Putamen (tissue), 1 donor: ENCODE data around the gene ANKRD6.

ENCODE experiments used
- DNase-seq: peaks from one replicate; pipeline ENCODE4 v3.0.0-alpha.2; 2016; ENCODE audit warnings: low spot score

ANKRD6 gene

DNA sequence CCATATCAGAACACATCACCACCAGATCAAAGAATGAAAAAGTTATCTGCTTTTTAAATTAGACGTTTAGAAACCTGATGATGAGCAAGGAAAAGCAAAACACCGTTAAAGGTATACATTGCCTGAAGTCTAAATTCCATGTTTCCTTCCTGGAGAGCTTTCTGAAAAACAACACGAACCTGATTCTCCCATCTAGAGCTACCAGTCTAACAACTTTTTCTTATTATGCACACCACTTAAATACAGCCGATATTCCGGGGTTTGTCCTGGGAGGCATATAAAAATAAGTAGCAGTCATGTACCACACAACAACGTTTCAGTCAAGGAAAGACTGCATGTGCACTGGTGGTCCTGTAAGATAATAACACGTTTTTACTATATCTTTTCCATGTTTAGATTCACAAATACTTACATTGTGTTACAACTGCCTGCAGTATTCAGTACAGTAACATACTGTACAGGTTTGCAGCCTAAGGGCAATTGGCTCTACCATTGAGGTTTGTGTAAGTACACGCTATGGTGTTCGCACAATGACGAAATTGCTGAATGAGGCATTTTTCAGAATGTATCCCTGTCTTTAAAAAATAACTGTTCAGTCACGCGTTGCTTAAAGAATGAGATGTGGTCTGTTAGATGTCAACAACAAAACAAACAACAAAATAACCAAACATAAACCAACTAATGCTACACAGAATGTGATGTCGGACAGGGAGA, 224.7 kb downstream of the ANKRD6 start:
- DNase-seq: no peak

DNA sequence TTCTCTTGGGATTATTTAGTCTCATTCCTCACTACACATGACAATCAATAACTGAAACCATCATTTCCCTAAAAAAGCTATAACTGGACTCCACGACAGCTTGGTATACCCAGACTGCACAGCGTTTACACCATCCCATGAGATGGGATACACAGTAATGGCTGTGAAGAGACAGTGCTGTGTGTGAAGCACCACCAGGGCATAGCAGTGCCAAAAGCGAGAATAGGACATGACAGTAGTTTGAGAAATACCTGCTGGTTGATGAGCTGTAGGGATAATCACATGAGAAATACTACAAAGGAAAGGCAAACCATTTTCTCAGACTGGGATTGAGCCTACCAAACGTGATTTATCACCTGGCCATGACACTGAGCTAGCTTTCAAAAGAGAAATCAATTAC, 228.0 kb downstream of the ANKRD6 start:
- no peak for DNase-seq

DNA sequence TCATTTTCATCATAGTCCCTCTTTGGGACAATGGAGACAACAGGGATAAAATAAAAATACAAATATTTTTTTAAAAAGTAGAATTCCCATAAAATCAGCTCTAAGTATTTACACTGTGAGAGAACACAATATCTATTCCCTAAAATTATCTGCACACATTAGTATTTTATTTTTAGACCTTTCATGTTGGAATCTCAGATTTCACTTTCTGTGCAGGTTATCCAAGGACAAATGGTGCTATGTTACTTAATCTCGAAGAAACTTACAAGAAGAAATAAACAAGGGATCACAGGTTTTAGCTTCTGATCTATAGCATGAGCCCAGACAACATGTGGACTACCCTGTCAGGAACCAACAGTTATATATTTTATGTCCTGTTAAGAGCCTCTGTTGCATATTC, 228.6 kb downstream of the ANKRD6 start:
- no peak for DNase-seq

DNA sequence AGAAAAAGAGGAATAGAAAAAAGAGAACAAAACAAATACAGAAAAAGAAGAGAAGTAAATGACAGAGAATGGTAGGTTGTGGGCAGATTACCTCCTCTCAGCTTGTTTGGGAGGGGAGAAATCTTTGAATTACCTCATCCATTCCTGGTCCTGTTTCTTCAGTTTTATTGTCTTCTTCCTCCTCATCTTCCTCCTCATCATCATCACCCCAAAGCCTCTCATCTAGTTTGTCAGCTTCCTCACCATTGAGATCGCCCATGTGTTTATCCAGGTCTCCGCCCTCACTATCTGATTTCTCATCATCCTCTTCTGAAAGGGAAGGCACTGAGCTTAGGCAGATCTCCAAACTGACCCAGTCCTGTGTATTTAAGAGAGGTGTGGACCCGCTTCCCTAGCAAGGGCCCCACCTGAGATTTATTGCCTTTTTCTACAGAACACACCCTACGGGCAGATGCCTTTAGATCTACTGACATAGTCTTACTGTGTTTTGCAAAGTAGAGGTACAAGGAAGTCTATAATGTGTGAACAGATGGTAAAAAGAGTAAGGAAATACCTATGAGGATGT, 229.8 kb downstream of the ANKRD6 start:
- DNase-seq: no peak

DNA sequence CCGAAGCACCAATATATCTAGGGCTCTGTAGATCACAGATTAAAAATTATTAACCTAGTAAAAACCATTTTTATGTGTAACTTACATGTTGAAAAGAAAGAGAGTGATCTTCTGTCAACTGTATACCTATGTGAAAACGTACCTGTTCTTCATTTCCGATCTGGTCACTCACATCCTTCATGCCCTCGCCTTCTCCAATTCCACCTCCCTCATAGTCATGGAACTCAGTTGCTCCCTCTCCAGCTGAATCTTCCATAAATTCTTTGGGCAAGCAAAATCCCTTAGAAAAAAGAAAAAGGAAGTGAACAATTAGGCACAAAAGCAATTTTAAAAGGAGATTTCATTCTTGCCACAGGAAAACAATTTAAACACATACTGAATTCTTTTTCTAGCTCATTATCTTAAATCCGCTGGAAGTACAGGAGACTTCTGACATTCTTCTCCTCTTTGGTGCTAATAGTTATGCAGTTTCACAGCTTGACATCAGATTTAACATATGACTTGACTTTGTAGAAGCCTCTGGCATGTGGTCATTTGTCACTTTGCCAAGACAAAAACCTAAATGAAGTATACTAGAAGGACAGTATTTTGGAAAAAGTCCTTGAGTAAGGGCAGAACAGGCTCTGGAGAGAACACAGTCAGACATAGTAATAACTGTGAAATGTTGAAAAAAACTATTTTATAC, 235.1 kb downstream of the ANKRD6 start:
- DNase-seq: no peak

DNA sequence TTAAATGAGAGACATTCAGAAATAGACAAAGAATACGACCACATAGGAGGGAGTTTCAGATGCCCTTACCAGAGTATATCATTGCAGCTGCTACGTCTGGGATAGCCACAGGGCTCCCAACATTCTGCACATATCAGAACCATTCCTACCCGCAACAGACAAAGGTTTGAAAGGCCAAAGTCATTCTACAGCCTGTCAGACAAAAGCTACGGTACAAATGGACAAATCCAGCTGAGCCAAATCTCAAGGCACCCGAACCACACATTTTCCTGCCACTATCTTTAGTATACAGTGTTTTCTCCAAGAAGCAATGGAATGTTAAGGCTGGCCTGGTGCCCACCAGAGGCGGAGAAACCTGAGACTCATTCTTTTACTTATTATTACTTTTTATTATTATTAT, 236.1 kb downstream of the ANKRD6 start:
- no peak for DNase-seq

DNA sequence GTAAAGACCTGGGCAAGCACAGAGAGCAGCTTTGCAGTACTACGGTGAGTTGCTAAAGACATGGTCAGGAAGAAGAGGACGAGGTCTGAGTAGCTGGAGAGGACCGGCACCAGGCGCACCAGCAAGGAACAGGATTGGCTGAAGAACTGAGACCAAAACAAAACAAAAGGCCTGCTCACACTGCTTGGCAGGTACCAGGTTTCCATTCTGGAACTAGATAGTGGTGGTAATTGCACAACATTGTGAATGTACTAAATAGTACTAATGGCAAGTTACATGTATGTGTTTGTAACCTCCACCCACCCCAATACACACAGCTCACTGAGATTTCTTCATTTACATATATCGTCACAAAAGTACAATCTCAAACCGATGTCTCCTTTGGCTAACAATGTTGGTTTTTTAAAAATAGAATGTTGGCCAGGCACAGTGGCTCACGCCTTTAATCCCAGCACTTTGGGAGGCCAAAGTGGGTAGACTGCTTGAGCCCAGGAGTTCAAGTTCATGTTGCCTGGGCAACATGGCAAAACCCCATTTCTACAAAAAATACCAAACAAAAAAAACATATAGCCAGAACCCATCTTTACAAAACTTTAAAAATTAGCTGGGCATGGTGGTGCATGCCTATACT, 238.1 kb downstream of the ANKRD6 start:
- no peak for DNase-seq

DNA sequence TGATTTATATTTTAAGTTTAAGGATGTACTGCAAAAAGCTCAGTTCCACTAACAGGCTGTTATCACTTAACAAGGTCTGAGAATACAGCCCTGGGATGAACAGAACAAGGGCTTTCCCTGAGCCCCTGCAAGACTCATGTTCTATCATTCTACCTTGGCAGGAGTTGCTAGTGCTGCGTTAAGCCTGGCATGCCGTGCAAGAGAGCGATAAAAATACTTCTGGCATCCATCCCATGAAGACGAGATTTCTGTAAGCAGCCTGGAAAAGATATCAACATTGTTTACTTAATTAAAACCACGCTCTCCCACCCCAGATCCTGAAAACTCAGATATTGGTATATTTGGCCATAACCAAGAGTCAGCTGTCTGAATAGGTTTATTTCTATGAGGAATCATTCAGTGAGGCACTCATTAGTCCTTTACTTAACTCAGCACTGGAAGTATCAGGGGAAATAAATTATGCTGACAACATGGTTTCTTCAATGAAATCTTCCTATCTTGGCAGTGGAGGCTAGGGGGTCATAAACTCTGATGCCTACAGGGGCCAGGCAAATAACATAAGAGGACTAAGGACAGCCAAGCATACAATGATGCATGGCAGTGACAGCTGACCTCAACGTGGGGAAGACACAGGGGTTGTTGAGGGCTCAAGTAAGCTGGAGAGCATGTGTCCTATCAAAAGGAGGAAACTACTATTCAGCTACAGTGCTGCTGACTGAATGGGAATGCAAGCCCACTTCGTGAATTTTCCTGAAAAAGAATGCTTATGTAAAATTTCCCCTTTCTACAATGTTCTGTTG, 243.2 kb downstream of the ANKRD6 start:
- no peak for DNase-seq

DNA sequence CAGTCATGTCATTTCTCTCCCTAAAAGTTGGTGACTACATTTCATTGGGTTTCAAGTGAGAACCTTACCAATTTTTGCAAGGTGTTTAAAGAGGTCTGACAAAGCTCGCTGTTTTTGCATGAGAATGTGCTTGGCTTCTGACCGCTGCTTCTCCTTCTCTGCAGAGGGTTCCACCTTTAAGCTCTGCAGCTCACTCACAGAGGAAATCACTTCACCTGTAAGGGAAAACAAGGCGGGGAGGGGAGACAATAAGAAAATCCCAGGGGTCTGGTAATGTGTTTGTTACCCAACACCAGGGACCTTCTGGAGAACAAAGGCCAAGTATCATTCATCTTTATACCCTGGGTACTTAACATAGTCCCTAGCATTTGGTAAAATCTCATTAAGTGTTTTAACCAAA, 245.6 kb downstream of the ANKRD6 start:
- DNase-seq: no peak

DNA sequence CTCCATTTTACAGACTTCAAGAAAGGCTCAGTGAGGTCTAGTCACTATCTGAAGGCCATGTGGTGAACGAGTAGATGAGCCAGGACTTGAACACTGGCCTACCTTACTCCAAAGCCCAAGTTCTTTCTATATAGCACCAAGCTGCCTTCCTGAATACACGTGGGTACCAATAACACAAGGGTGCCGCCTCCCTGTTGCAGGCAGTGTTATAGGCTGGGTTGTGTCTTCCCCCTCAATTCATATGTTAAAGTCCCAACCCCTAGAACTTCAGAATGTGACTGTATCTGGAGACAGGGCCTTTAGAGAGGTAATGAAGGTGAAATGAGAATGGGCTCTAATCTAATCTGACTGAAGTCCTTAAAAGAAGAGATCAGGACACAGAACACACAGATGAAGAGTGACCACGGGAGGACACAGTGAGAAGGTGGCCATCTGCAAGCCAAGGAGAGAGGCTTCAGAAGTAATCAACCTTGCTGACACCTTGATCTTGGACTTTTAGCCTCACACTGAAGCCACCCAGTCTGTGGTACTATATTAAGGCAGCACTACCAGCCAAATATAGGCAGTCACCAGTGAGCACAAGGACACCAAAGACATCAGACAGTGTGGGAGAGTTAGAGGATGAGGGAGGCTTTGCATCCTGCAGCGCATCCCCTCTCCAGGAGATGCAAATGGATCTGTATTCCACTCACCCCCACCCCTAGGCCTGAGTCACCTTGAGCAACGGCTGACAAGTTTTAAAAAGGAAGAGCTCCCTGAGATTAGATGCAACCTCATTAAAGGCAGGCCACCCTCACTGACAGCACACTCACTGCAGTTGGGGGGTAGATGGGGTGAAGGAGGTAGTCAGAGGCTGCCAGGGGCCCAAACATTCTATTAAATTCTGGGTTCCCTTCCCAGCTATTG, 246.5 kb downstream of the ANKRD6 start:
- DNase-seq: peak; percentile 53

DNA sequence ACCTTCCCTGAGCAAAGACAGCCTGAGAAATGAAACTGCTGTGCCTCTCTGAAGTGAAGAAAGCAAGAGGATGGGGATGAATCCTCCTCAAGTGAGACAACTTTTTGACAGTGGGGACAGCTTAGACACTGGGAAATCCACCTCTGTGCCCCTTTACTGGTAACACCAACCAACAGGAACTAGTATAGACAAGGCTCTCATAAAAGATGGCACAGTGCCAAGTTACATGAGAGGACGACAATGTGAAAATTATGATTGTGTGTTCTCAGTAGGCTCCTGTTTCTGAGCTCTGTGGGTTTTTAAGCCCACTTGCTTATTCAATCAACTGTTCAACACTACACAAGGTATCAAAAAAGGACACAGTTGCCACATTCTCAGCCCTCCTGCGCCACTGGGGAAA, 247.2 kb downstream of the ANKRD6 start:
- no peak for DNase-seq

DNA sequence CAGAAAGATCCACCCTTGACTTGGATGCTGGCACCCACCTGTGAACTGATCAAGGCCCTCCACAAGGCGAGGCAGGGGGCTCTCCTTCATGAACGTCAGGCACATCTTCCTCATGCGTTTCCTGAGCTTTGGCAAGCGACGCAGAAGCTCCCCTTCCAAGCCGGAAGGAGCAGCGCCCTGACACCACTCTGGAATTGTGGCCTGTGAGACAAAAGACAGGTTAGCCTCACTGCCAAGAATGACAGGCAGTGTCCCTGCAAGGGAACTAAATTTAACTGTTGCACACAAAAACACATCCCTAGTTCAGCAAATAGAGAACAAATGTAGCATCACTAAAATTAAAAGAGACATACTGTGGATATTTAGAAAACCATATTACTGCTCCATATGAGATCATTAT, 247.6 kb downstream of the ANKRD6 start:
- no peak for DNase-seq

DNA sequence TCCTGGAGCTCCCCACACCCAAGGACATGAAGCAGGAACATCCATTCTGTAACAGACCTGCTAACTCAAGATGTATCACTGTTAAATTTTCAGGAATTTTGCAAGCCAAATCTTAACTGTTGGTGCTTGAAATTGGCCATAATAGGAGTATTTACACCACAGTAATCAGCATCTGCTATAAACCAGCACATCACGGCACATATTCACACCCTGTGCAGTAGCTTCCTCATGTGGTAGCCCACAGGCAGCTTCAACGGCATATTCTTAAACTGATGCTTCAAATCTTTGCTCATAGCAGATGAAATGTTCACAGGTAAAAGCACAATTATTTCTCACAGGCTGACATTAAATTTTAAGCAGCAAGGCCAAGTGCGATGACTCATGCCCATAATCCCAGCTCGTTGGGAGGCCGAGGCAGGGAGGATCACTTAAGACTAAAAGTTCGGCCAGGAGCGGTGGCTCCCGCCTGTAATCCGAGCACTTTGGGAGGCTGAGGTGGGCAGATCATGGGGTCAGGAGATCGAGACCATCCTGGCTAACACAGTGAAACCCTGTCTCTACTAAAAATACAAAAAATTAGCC, 249.1 kb downstream of the ANKRD6 start:
- DNase-seq: no peak

DNA sequence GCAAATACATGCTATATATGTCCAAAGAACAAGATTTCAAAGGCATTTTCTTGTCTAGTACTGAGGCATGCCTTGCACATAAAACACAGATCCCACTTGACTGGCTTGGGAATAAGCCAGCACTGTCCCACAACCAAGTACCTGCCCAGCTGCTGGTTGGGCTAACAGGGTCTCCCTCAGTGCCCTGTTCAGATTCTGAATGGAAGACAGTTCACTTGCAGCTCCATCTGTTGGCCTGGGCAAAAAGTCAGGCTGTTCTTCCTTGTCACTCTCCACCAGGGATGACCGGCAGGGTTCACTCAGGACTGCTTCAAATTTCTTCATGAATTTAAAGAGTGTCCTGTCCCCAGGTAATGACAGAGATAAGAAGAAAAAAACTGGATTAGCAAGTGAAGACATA, 250.0 kb downstream of the ANKRD6 start:
- no peak for DNase-seq
